Keratinocyte (primary cell): ENCODE data around the gene PRKN.

ENCODE experiments used
- CTCF ChIP-seq, 3 experiments: IDR thresholded peaks in 1 of 3; conservative IDR thresholded peaks in 1 of 3; optimal IDR thresholded peaks in 1 of 3; 2 replicates in 2 of 3; 3 replicates in 1 of 3; pipeline versions ENCODE3 to v1.5.1; 2011; ENCODE audit warnings: low read length in 3 of 3, mild to moderate bottlenecking in 3 of 3, moderate library complexity in 2 of 3, control low read depth in 1 of 3, inconsistent platforms in 1 of 3; ENCODE audit not compliant: insufficient read depth in 2 of 3; ENCODE audit errors: extremely low read depth in 1 of 3
- EZH2 ChIP-seq: IDR thresholded peaks from one replicate; pipeline ENCODE4 v1.6.1; 2012; ENCODE audit warnings: inconsistent platforms, mild to moderate bottlenecking, low read length, moderate library complexity

GRCh38 chr6:161557333-161558107 lies 1170.0 kb downstream of the PRKN start:
- TF ChIP-seq CTCF (optimal IDR thresholded peaks at IDR 0.05 in 1 of 3, IDR thresholded peaks at IDR 0.05 in 1 of 3, conservative IDR thresholded peaks at IDR 0.05 in 1 of 3; ENCODE audit: extremely low read depth in 1 of 3, insufficient read depth in 2 of 3, low read length in 3 of 3) (peak in 2 of 3 experiments; percentile 14 to 15), EZH2 (no peak)
